Dendritic cell treated with granulocyte-macrophage colony-stimulating factor and Interleukin-4, amounts not matched to agents 40 ng/mL and 50 ng/mL, for 4 days (primary cell): Measurements from ENCODE around the gene LAMA2.
"Not testable (repeated sequence)": the region's sequence is repeated elsewhere in the genome, so short reads cannot be mapped to it uniquely, and the experiment has no call there.

Experiments
- H3K27ac Mint-ChIP-seq: one replicate; pipeline ENCODE4 v1.8.0; 2022; ENCODE audit warnings: mild to moderate bottlenecking, mixed read lengths
- H3K27me3 Mint-ChIP-seq: one replicate; pipeline ENCODE4 v1.8.0; 2022; ENCODE audit warnings: mild to moderate bottlenecking, mixed read lengths
- H3K36me3 Mint-ChIP-seq: one replicate; pipeline ENCODE4 v1.8.0; 2022; ENCODE audit warnings: low read depth, mixed read lengths
- H3K4me1 Mint-ChIP-seq: one replicate; pipeline ENCODE4 v1.8.0; 2022; ENCODE audit warnings: low read depth, mixed read lengths
- H3K4me3 Mint-ChIP-seq: one replicate; pipeline ENCODE4 v1.8.0; 2022; ENCODE audit warnings: mild to moderate bottlenecking, moderate library complexity, mixed read lengths
- H3K9me3 Mint-ChIP-seq: one replicate; pipeline ENCODE4 v1.8.0; 2022; ENCODE audit warnings: mixed read lengths
- intact Hi-C: fragments of 100-400 bp; cut with micrococcal nuclease; formaldehyde crosslinking; loops from one replicate; pipeline ENCODE4 v1.15.0; 2022

Gene LAMA2

GRCh38 chr6:129146902-129147301 lies 264.0 kb downstream of the LAMA2 start:
- Mint-ChIP-seq H3K4me3 (no peak overlapping the region), H3K27me3 (no peaks in the 10 kb centered on the region), H3K27ac (no peak overlapping the region), H3K36me3 (no peaks in the 10 kb centered on the region), H3K4me1 (no peaks in the 10 kb centered on the region), H3K9me3 (no peaks in the 10 kb centered on the region)
- intact Hi-C loops: no loop called here

GRCh38 chr6:129150507-129150906 lies 267.6 kb downstream of the LAMA2 start:
- intact Hi-C loops: no loop called here
- H3K9me3 Mint-ChIP-seq: no peaks in the 10 kb centered on the region
- no peaks in the 10 kb centered on the region for H3K36me3 Mint-ChIP-seq
- H3K27me3 Mint-ChIP-seq: no peaks in the 10 kb centered on the region
- H3K4me1 Mint-ChIP-seq: no peaks in the 10 kb centered on the region
- H3K27ac Mint-ChIP-seq: no peak overlapping the region
- no peak overlapping the region for H3K4me3 Mint-ChIP-seq

GRCh38 chr6:129153257-129153656 lies 270.3 kb downstream of the LAMA2 start:
- intact Hi-C loops: no loop called here
- no peak overlapping the region for H3K4me3 Mint-ChIP-seq
- H3K4me1 Mint-ChIP-seq: no peaks in the 10 kb centered on the region
- H3K27ac Mint-ChIP-seq: no peak overlapping the region
- no peaks in the 10 kb centered on the region for H3K9me3 Mint-ChIP-seq
- H3K27me3 Mint-ChIP-seq: no peaks in the 10 kb centered on the region
- H3K36me3 Mint-ChIP-seq: no peaks in the 10 kb centered on the region

GRCh38 chr6:129159242-129159641 lies 276.3 kb downstream of the LAMA2 start:
- H3K27me3 Mint-ChIP-seq, H3K27ac Mint-ChIP-seq, H3K4me1 Mint-ChIP-seq, H3K9me3 Mint-ChIP-seq, intact Hi-C loops, H3K36me3 Mint-ChIP-seq, H3K4me3 Mint-ChIP-seq: not testable (repeated sequence)

GRCh38 chr6:129162605-129163004 lies 279.7 kb downstream of the LAMA2 start:
- Mint-ChIP-seq H3K9me3 (no peaks in the 10 kb centered on the region), H3K4me3 (no peak overlapping the region), H3K36me3 (no peaks in the 10 kb centered on the region), H3K4me1 (no peaks in the 10 kb centered on the region), H3K27ac (no peak overlapping the region), H3K27me3 (no peaks in the 10 kb centered on the region)
- intact Hi-C loops: no loop called here

GRCh38 chr6:129163551-129163950 lies 280.6 kb downstream of the LAMA2 start:
- no peaks in the 10 kb centered on the region for H3K9me3 Mint-ChIP-seq
- no peak overlapping the region for H3K4me3 Mint-ChIP-seq
- H3K27ac Mint-ChIP-seq: no peak overlapping the region
- H3K27me3 Mint-ChIP-seq: no peaks in the 10 kb centered on the region
- intact Hi-C loops: no loop called here
- no peaks in the 10 kb centered on the region for H3K36me3 Mint-ChIP-seq
- no peaks in the 10 kb centered on the region for H3K4me1 Mint-ChIP-seq

GRCh38 chr6:129164032-129164431 lies 281.1 kb downstream of the LAMA2 start:
- intact Hi-C loops: no loop called here
- Mint-ChIP-seq H3K9me3 (no peaks in the 10 kb centered on the region), H3K36me3 (no peaks in the 10 kb centered on the region), H3K27me3 (no peaks in the 10 kb centered on the region), H3K27ac (no peak overlapping the region), H3K4me3 (no peak overlapping the region), H3K4me1 (no peaks in the 10 kb centered on the region)

- H3K27ac Mint-ChIP-seq, H3K27me3 Mint-ChIP-seq, intact Hi-C loops, H3K36me3 Mint-ChIP-seq, H3K4me3 Mint-ChIP-seq, H3K4me1 Mint-ChIP-seq, H3K9me3 Mint-ChIP-seq: not testable (repeated sequence)
Observed at GRCh38 chr6:129172279-129172995, 289.5 kb downstream of the LAMA2 start.

- Mint-ChIP-seq H3K27ac (no peak overlapping the region), H3K36me3 (no peaks in the 10 kb centered on the region), H3K4me3 (no peak overlapping the region), H3K9me3 (peaks cover 9% of the 10 kb centered on the region), H3K27me3 (no peaks in the 10 kb centered on the region), H3K4me1 (no peaks in the 10 kb centered on the region)
- intact Hi-C loops: no loop called here
Observed at GRCh38 chr6:129175066-129175465, 292.1 kb downstream of the LAMA2 start.

- H3K27ac Mint-ChIP-seq: no peak overlapping the region
- H3K36me3 Mint-ChIP-seq: no peaks in the 10 kb centered on the region
- intact Hi-C loops: no loop called here
- H3K27me3 Mint-ChIP-seq: no peaks in the 10 kb centered on the region
- no peak overlapping the region for H3K4me3 Mint-ChIP-seq
- H3K4me1 Mint-ChIP-seq: no peaks in the 10 kb centered on the region
- H3K9me3 Mint-ChIP-seq: peaks cover 8% of the 10 kb centered on the region
Observed at GRCh38 chr6:129177801-129178200, 294.9 kb downstream of the LAMA2 start.

GRCh38 chr6:129179283-129179682 lies 296.3 kb downstream of the LAMA2 start:
- Mint-ChIP-seq H3K27me3 (no peaks in the 10 kb centered on the region), H3K9me3 (no peaks in the 10 kb centered on the region), H3K4me3 (no peak overlapping the region), H3K36me3 (no peaks in the 10 kb centered on the region), H3K4me1 (no peaks in the 10 kb centered on the region), H3K27ac (no peak overlapping the region)
- intact Hi-C loops: no loop called here

GRCh38 chr6:129181001-129181400 lies 298.1 kb downstream of the LAMA2 start:
- Mint-ChIP-seq H3K4me3 (no peak overlapping the region), H3K36me3 (no peaks in the 10 kb centered on the region), H3K4me1 (no peaks in the 10 kb centered on the region), H3K9me3 (no peaks in the 10 kb centered on the region), H3K27ac (no peak overlapping the region), H3K27me3 (no peaks in the 10 kb centered on the region)
- intact Hi-C loops: no loop called here

GRCh38 chr6:129183187-129183591 lies 300.3 kb downstream of the LAMA2 start:
- intact Hi-C loops: no loop called here
- Mint-ChIP-seq H3K36me3 (no peaks in the 10 kb centered on the region), H3K9me3 (no peaks in the 10 kb centered on the region), H3K4me1 (no peaks in the 10 kb centered on the region), H3K27ac (no peak overlapping the region), H3K27me3 (no peaks in the 10 kb centered on the region), H3K4me3 (no peak overlapping the region)

GRCh38 chr6:129183681-129184301 lies 300.9 kb downstream of the LAMA2 start:
- H3K4me3 Mint-ChIP-seq: no peak overlapping the region
- no peaks in the 10 kb centered on the region for H3K36me3 Mint-ChIP-seq
- H3K9me3 Mint-ChIP-seq: no peaks in the 10 kb centered on the region
- intact Hi-C loops: no loop called here
- no peak overlapping the region for H3K27ac Mint-ChIP-seq
- no peaks in the 10 kb centered on the region for H3K4me1 Mint-ChIP-seq
- H3K27me3 Mint-ChIP-seq: no peaks in the 10 kb centered on the region

- H3K4me3 Mint-ChIP-seq: no peak overlapping the region
- H3K27ac Mint-ChIP-seq: no peak overlapping the region
- H3K27me3 Mint-ChIP-seq: no peaks in the 10 kb centered on the region
- H3K9me3 Mint-ChIP-seq: no peaks in the 10 kb centered on the region
- H3K4me1 Mint-ChIP-seq: no peaks in the 10 kb centered on the region
- H3K36me3 Mint-ChIP-seq: no peaks in the 10 kb centered on the region
- intact Hi-C loops: no loop called here
Observed at GRCh38 chr6:129184324-129184723, 301.4 kb downstream of the LAMA2 start.
